ENCODE data around the gene CTSK. TPM values are rescaled to one million over a fixed set of nuclear protein-coding genes. Genes with fewer than 3 reads are reported as not detected.

The CTSK gene
- total RNA-seq, 1 experiment from 2014 or later, result 3.5 TPM

GRCh38 chr1:150761801-150762200, 46.3 kb downstream of the CTSK start:
- RAD21 ChIA-PET (ENCODE audit: low non-redundant PET in 1 of 2, low total read pairs in 2 of 2, uncharacterized antibody in 2 of 2, unreplicated experiment in 2 of 2), result no interaction called here

More at GRCh38 chr1:150761801-150762200, 46.3 kb downstream of the CTSK start:
- no peak overlapping the region for H2AFZ ChIP-seq (ENCODE audit: low read depth, low read length, poor library complexity, severe bottlenecking)
- H3K4me3 ChIP-seq (replicated peaks in 1 of 2; ENCODE audit: low read depth in 1 of 2, low read length in 2 of 2), result no peak overlapping the region
- H3K9me3 ChIP-seq (ENCODE audit: control insufficient read depth in 1 of 2, insufficient read depth in 1 of 2, low read depth in 1 of 2, low read length in 2 of 2), result no peaks in the 10 kb centered on the region
- POLR2A ChIA-PET, result no interaction called here
- intact Hi-C loops (cut with micrococcal nuclease), result no loop called here
- H3K36me3 ChIP-seq (ENCODE audit: control insufficient read depth in 1 of 2, insufficient read depth in 2 of 2, low read length in 2 of 2), result no peaks in the 10 kb centered on the region
- H4K20me1 ChIP-seq (ENCODE audit: insufficient read depth), result no peaks in the 10 kb centered on the region
- CTCF ChIA-PET, result no interaction called here
- H3K4me2 ChIP-seq (ENCODE audit: low read length), result no peak overlapping the region
- DNase-seq (ENCODE audit: low read depth, low spot score) (no peak), ATAC-seq (no peak)
- H3K9me2 ChIP-seq (ENCODE audit: insufficient read depth), result no peaks in the 10 kb centered on the region
- H3K9ac ChIP-seq (ENCODE audit: low read length), result no peak overlapping the region
- H3K79me2 ChIP-seq (ENCODE audit: insufficient read depth, low read length), result no peaks in the 10 kb centered on the region
- no peak overlapping the region for H3K27ac ChIP-seq (ENCODE audit: low read depth, low read length)
- TF ChIP-seq CEBPB (IDR thresholded peaks at IDR 0.05; ENCODE audit: low read depth), result no peak
- TF ChIP-seq MAX (IDR thresholded peaks at IDR 0.05), result no peak
- no peak for TF ChIP-seq RAD21 (IDR thresholded peaks at IDR 0.05; ENCODE audit: low read depth)
- no peak for TF ChIP-seq SIN3A (IDR thresholded peaks at IDR 0.05; ENCODE audit: low read depth)
- TF ChIP-seq TCF7L2 (IDR thresholded peaks at IDR 0.05; ENCODE audit: borderline replicate concordance, extremely low read depth, insufficient read depth, insufficient read length), result no peak
- no peak for TF ChIP-seq EGR1 (IDR thresholded peaks at IDR 0.05; ENCODE audit: low read depth)
- no peak for TF ChIP-seq ZFX (IDR thresholded peaks at IDR 0.05)
- TF ChIP-seq POLR2A (IDR thresholded peaks at IDR 0.05; ENCODE audit: borderline replicate concordance, extremely low read depth, insufficient read depth, insufficient read length), result no peak
- TF ChIP-seq EZH2phosphoT487 (IDR thresholded peaks at IDR 0.05; ENCODE audit: borderline replicate concordance), result no peak
- no peak for TF ChIP-seq ATF3 (IDR thresholded peaks at IDR 0.05)
- no peak for TF ChIP-seq ZBTB33 (IDR thresholded peaks at IDR 0.05; ENCODE audit: extremely low read depth, insufficient replicate concordance, low read length)
- no peak for TF ChIP-seq JUND (IDR thresholded peaks at IDR 0.05)
- no TSS peak for BruUV-seq (replicated peaks)
- H3K4me1 ChIP-seq (ENCODE audit: control insufficient read depth in 1 of 2, insufficient read depth in 2 of 2, low read length in 2 of 2), result no peaks in the 10 kb centered on the region
- no peaks in the 10 kb centered on the region for H3K27me3 ChIP-seq (ENCODE audit: insufficient read depth, low read length)
